HL-60 (cell line): Measurements from ENCODE around the gene C1orf105.

Source experiments
- DNase-seq, 2 experiments: peaks; one replicate each; pipeline ENCODE4 v3.0.0-alpha.2; 2010 to 2020; ENCODE audit warnings: low read depth in 1 of 2, low spot score in 1 of 2
- H3K27ac ChIP-seq: fragments of 250-450 bp; sonication (Bioruptor Pico); replicated peaks from 2 replicates; pipeline ENCODE4 v1.5.1; 2020; ENCODE audit warnings: mild to moderate bottlenecking, moderate library complexity
- H3K27me3 ChIP-seq: fragments of 250-450 bp; sonication (Bioruptor Pico); 2 replicates; pipeline ENCODE4 v1.5.1; 2021; ENCODE audit warnings: mild to moderate bottlenecking, moderate library complexity; ENCODE audit not compliant: insufficient read depth, poor library complexity, severe bottlenecking
- H3K4me3 ChIP-seq: replicated peaks from 2 replicates; pipeline ENCODE4 v1.5.1; 2011; ENCODE audit warnings: mild to moderate bottlenecking, control low read depth, low read length; ENCODE audit not compliant: insufficient read depth
- GABPA ChIP-seq: IDR thresholded peaks from 2 replicates; pipeline ENCODE4 v1.6.1; 2012; ENCODE audit warnings: low read depth
- POLR2AphosphoS5 ChIP-seq: IDR thresholded peaks from 2 replicates; pipeline ENCODE4 v1.6.1; 2012; ENCODE audit warnings: low read depth
- REST ChIP-seq: IDR thresholded peaks from 2 replicates; pipeline ENCODE4 v1.6.1; 2012; ENCODE audit warnings: low read depth; ENCODE audit not compliant: insufficient replicate concordance
- SPI1 ChIP-seq: IDR thresholded peaks from 2 replicates; pipeline ENCODE4 v1.6.1; 2012; ENCODE audit warnings: low read depth, mild to moderate bottlenecking, borderline replicate concordance
- TF ChIP-seq, protein P1 (sequence below): IDR thresholded peaks from one replicate; pipeline ENCODE4 v1.5.1; 2011; ENCODE audit warnings: low read length, control low read depth, inconsistent platforms; ENCODE audit not compliant: insufficient read depth

The C1orf105 gene

GRCh38 chr1:172473842-172474241, 53.4 kb downstream of the C1orf105 start:
- peak overlapping the region; percentile 86 for H3K27ac ChIP-seq
- DNase-seq = no peak
- H3K4me3 ChIP-seq = no peak overlapping the region
- no peaks in the 10 kb centered on the region for H3K27me3 ChIP-seq
- TF ChIP-seq SPI1 (no peak), GABPA (no peak), REST (no peak), POLR2AphosphoS5 (no peak)
- TF ChIP-seq, protein P1, sequence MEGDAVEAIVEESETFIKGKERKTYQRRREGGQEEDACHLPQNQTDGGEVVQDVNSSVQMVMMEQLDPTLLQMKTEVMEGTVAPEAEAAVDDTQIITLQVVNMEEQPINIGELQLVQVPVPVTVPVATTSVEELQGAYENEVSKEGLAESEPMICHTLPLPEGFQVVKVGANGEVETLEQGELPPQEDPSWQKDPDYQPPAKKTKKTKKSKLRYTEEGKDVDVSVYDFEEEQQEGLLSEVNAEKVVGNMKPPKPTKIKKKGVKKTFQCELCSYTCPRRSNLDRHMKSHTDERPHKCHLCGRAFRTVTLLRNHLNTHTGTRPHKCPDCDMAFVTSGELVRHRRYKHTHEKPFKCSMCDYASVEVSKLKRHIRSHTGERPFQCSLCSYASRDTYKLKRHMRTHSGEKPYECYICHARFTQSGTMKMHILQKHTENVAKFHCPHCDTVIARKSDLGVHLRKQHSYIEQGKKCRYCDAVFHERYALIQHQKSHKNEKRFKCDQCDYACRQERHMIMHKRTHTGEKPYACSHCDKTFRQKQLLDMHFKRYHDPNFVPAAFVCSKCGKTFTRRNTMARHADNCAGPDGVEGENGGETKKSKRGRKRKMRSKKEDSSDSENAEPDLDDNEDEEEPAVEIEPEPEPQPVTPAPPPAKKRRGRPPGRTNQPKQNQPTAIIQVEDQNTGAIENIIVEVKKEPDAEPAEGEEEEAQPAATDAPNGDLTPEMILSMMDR = no peak

- H3K4me3 ChIP-seq = no peak overlapping the region
- no peaks in the 10 kb centered on the region for H3K27me3 ChIP-seq
- no peak overlapping the region; the same call in 1 of the 2 replicates for H3K27ac ChIP-seq
- DNase-seq = no peak
- no peak for TF ChIP-seq GABPA
- no peak for TF ChIP-seq SPI1
- TF ChIP-seq, protein P1 = no peak
- TF ChIP-seq REST = no peak
- TF ChIP-seq POLR2AphosphoS5 = no peak
Measured at GRCh38 chr1:172476218-172476811, 55.8 kb downstream of the C1orf105 start.

- TF ChIP-seq POLR2AphosphoS5 = no peak
- TF ChIP-seq GABPA = no peak
- TF ChIP-seq, protein P1 = no peak
- TF ChIP-seq SPI1 = no peak
- no peak for TF ChIP-seq REST
- H3K27ac ChIP-seq = no peak overlapping the region; the same call in 1 of the 2 replicates
- no peak for DNase-seq
- no peak overlapping the region for H3K4me3 ChIP-seq
- H3K27me3 ChIP-seq = no peaks in the 10 kb centered on the region
Measured at GRCh38 chr1:172477216-172477615, 56.7 kb downstream of the C1orf105 start.
